Keratinocyte (primary cell): ENCODE results near the gene CLDN6. TPM values are rescaled to one million over a fixed set of nuclear protein-coding genes. Genes with fewer than 3 reads are reported as not detected.

Source experiments
- DNase-seq: peaks from one replicate; pipeline ENCODE4 v3.0.0-alpha.2; 2011; ENCODE audit warnings: low read depth, missing footprints, low spot score
- FAIRE-seq: peaks from 2 replicates; lab custom pipeline; 2011; peaks lifted over from hg19 to GRCh38; lab: Jason Lieb, UNC
- H2AFZ ChIP-seq: 2 replicates; pipeline ENCODE4 v1.6.0; 2012; ENCODE audit warnings: low read length, control low read depth, inconsistent platforms; ENCODE audit not compliant: control insufficient read depth
- H3K27ac ChIP-seq: 2 replicates; pipeline ENCODE4 v1.5.1; 2011; ENCODE audit warnings: low read length; ENCODE audit not compliant: control insufficient read depth, insufficient read depth
- H3K27me3 ChIP-seq: 3 replicates; pipeline ENCODE4 v1.6.0; 2011; ENCODE audit warnings: low read length; ENCODE audit not compliant: control insufficient read depth, insufficient read depth; ENCODE audit errors: extremely low read depth
- H3K36me3 ChIP-seq, 2 experiments: 2 replicates in 1 of 2; 3 replicates in 1 of 2; pipeline ENCODE4 v1.5.1; 2011; ENCODE audit warnings: low read length in 2 of 2, mild to moderate bottlenecking in 1 of 2; ENCODE audit not compliant: control insufficient read depth in 2 of 2, insufficient read depth in 2 of 2; ENCODE audit errors: extremely low read depth in 1 of 2
- H3K4me1 ChIP-seq: 3 replicates; pipeline ENCODE4 v1.5.1; 2011; ENCODE audit warnings: low read length; ENCODE audit not compliant: control insufficient read depth, insufficient read depth; ENCODE audit errors: extremely low read depth
- H3K4me2 ChIP-seq: 3 replicates; pipeline ENCODE4 v1.6.0; 2011; ENCODE audit warnings: low read depth, low read length; ENCODE audit not compliant: control insufficient read depth, insufficient read depth; ENCODE audit errors: extremely low read depth
- H3K4me3 ChIP-seq, 3 experiments: fragments of 200-600 bp in 1 of 3; sonication (generic) in 1 of 3; 2 replicates in 2 of 3; 3 replicates in 1 of 3; pipeline ENCODE4 v1.5.1; 2011 to 2016; ENCODE audit warnings: low read length in 3 of 3, mild to moderate bottlenecking in 3 of 3, control low read depth in 2 of 3, inconsistent platforms in 1 of 3, low read depth in 1 of 3, mixed read lengths in 1 of 3, mixed run types in 1 of 3, moderate library complexity in 1 of 3; ENCODE audit not compliant: control insufficient read depth in 2 of 3, insufficient read depth in 2 of 3; ENCODE audit errors: extremely low read depth in 1 of 3
- H3K79me2 ChIP-seq: 2 replicates; pipeline ENCODE4 v1.6.0; 2012; ENCODE audit warnings: low read length; ENCODE audit not compliant: control insufficient read depth, insufficient read depth
- H3K9ac ChIP-seq: 3 replicates; pipeline ENCODE4 v1.6.0; 2011; ENCODE audit warnings: low read length; ENCODE audit not compliant: control insufficient read depth, insufficient read depth; ENCODE audit errors: extremely low read depth
- H3K9me1 ChIP-seq: 3 replicates; pipeline ENCODE4 v1.6.0; 2011; ENCODE audit warnings: low read length; ENCODE audit not compliant: control insufficient read depth, insufficient read depth; ENCODE audit errors: extremely low read depth
- H3K9me3 ChIP-seq: 2 replicates; pipeline ENCODE4 v1.5.1; 2012; ENCODE audit warnings: low read depth, low read length; ENCODE audit not compliant: control insufficient read depth
- H4K20me1 ChIP-seq: 3 replicates; pipeline ENCODE4 v1.6.0; 2011; ENCODE audit warnings: low read length; ENCODE audit not compliant: control insufficient read depth, insufficient read depth; ENCODE audit errors: extremely low read depth
- CTCF ChIP-seq, 3 experiments: IDR thresholded peaks in 1 of 3; conservative IDR thresholded peaks in 1 of 3; optimal IDR thresholded peaks in 1 of 3; 2 replicates in 2 of 3; 3 replicates in 1 of 3; pipeline versions ENCODE3 to v1.5.1; 2011; ENCODE audit warnings: low read length in 3 of 3, mild to moderate bottlenecking in 3 of 3, moderate library complexity in 2 of 3, control low read depth in 1 of 3, inconsistent platforms in 1 of 3; ENCODE audit not compliant: insufficient read depth in 2 of 3; ENCODE audit errors: extremely low read depth in 1 of 3
- EZH2 ChIP-seq: IDR thresholded peaks from one replicate; pipeline ENCODE4 v1.6.1; 2012; ENCODE audit warnings: inconsistent platforms, mild to moderate bottlenecking, low read length, moderate library complexity
- dilution Hi-C: fragments of 300-500 bp; cut with MboI; formaldehyde crosslinking; loops from one replicate; pipeline ENCODE4 v1.7.0; 2020; ENCODE audit warnings: low sequenced_read_pairs; ENCODE audit not compliant: extremely low pct_ligation_motif_present
- polyA plus RNA-seq, 5 experiments: library from polyadenylated mRNA; depleted of rRNA in 3 of 5; stranded (reverse) in 3 of 5; stranded (forward) in 1 of 5; unstranded in 1 of 5; fragments of >200 nt; gene quantifications; 1 replicate in 1 of 5; 2 replicates in 3 of 5; 3 replicates in 1 of 5; pipeline versions ENCODE4 v1.2.1 to v1.2.3, GENCODE V29; 2011 to 2012; ENCODE audit warnings: missing spikeins in 2 of 5, low read depth in 1 of 5, low replicate concordance in 1 of 5

CLDN6 gene
- polyA plus RNA-seq, 1 donor (not counting 4 experiments of a cell fraction or from before 2014, with no cell fraction given) = not detected

- Histone ChIP-seq H3K36me3 (no peaks in the 10 kb centered on the region), H3K27ac (no peak overlapping the region), H4K20me1 (no peaks in the 10 kb centered on the region), H3K9me1 (no peaks in the 10 kb centered on the region), H3K9ac (no peak overlapping the region), H3K9me3 (no peaks in the 10 kb centered on the region), H3K4me2 (no peak overlapping the region), H3K27me3 (no peaks in the 10 kb centered on the region), H2AFZ (no peak overlapping the region), H3K4me1 (peaks cover 10% of the 10 kb centered on the region), H3K79me2 (no peaks in the 10 kb centered on the region), H3K4me3 (no peak overlapping the region)
- no peak for DNase-seq
- dilution Hi-C loops = no loop called here
- TF ChIP-seq EZH2 = no peak
- no peak for TF ChIP-seq CTCF (optimal IDR thresholded peaks at IDR 0.05 in 1 of 3, IDR thresholded peaks at IDR 0.05 in 1 of 3, conservative IDR thresholded peaks at IDR 0.05 in 1 of 3; ENCODE audit: extremely low read depth in 1 of 3, insufficient read depth in 2 of 3, low read length in 3 of 3)
- FAIRE-seq = no peak
Observed at GRCh38 chr16:2999929-3000328, 18.1 kb downstream of the CLDN6 start.

GRCh38 chr16:2996298-2996697, 21.7 kb downstream of the CLDN6 start:
- no peak for DNase-seq
- Histone ChIP-seq H3K9me3 (no peaks in the 10 kb centered on the region), H3K79me2 (no peaks in the 10 kb centered on the region), H3K36me3 (no peaks in the 10 kb centered on the region), H2AFZ (no peak overlapping the region), H3K27me3 (no peaks in the 10 kb centered on the region), H3K9me1 (no peaks in the 10 kb centered on the region), H3K4me2 (no peak overlapping the region), H3K9ac (no peak overlapping the region), H4K20me1 (no peaks in the 10 kb centered on the region), H3K4me1 (peaks cover 36% of the 10 kb centered on the region), H3K27ac (no peak overlapping the region), H3K4me3 (no peak overlapping the region)
- dilution Hi-C loops = no loop called here
- no peak for FAIRE-seq
- TF ChIP-seq EZH2 (no peak), CTCF (optimal IDR thresholded peaks at IDR 0.05 in 1 of 3, IDR thresholded peaks at IDR 0.05 in 1 of 3, conservative IDR thresholded peaks at IDR 0.05 in 1 of 3; ENCODE audit: extremely low read depth in 1 of 3, insufficient read depth in 2 of 3, low read length in 3 of 3) (no peak)
